GF-D8 (cell line): Measurements from ENCODE around the gene NR2F2.
A peak's percentile ranks its signal among the peaks of the same experiment; 100 is the strongest.

Source experiments
- DNase-seq: peaks from one replicate; lab custom pipeline; 2025; lab: John Stamatoyannopoulos, UW

The NR2F2 gene

DNA sequence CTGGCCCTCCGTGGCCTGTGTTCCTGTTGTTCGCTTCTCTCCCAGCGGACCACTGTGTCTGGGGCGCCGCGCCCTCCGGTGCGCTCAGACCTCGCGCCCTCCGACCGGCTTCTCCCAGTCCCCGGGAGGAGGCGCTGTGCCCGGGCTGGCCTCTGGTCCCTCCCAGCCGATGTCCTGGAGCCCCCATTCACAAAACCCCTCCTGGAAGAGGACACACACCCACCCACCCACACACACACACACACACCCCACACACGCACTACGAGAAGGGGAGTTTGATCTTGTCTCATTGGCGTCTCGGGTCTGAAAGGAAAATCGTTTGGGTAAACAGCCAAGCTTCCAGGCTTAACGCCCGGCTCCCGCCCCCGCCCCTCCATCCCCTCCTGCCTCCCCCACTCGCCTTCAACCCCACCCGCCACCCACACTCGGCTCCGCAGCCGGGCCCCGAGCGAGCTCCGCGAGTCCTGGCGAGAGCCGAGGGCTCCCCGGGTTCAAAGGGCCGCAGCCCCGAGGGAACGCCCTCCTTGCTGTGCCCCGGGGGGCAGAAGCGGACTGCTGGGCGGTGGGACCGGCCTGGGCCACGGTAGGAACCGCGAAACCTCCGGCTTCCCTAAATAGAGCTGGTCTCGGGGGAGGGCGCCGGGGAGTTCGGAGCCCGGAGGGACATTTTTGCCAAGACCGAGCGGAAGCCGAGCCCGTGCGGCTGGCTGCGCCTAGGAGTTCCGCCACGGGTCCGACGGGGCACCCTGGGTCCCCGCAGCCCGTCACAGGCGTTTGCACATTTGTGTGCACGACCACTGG lies 23.6 kb downstream of the NR2F2 start:
- no peak for DNase-seq

DNA sequence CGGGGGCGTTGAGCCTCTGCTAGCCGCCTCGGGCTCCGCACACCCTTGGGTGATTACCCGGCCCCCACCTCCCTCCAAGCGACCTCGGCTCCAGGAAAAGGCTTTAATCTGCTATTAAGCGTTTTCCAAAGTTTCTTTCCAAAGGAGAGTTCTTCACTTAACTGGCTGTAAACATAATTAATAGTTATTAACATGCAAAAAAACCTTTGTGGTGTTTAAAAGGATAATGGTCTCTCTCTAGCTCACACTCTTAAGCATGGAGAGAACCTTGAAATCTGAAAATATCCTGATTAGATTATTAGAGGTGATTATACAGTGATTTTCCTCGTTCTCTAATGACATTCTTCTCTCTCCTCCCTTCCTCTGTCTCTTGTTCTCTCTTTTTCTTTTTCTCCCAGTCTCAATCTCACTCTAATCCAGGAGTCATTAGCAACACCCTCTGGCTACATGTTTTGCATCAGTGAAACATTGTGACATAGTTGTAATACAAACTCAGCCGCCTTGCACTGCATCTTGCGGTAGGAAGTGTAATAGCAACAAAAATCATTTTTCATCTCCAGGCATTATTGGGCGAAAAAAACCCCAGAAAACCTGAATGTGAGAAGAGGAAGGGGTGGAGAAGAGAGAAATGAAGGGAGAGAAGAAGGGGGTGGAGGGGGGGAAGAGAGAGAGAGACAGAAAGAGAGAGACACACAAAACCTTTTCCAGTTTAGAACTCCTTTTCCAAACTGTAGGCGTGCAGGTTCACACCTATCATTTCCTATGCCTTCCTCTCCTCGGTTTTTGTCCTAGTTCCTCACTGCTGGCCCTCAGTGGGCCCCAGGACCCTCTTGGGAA lies 24.4 kb downstream of the NR2F2 start:
- no peak for DNase-seq

DNA sequence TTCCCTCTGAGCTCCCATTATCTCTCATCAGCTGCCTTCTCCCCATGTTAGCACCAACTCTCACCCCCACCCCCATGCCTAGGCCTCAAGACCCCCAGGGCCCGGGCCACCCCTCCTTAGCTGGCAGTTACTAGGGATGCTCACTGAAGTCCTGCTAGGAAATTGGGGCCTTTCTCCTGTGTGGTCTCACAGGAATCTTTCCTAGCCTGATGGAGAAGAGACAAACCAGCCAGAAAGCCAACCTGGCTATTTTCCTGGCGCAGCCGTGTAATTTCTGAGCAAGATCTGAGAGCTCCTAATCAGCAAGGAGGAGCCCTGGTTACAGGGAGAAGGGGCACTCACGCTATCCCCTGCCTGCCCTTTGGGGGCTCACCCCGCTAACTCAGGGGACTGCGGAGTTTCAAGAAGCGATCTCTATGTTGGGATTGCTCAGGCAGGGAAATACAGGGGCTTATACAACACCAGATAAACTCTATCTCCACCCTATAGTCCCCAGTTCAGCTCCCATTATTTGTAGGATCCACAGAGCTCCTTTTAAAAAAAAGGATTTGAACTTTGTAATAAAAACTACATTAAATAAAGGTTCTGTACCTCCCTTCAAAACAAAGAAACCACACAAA lies 25.2 kb downstream of the NR2F2 start:
- no peak for DNase-seq

DNA sequence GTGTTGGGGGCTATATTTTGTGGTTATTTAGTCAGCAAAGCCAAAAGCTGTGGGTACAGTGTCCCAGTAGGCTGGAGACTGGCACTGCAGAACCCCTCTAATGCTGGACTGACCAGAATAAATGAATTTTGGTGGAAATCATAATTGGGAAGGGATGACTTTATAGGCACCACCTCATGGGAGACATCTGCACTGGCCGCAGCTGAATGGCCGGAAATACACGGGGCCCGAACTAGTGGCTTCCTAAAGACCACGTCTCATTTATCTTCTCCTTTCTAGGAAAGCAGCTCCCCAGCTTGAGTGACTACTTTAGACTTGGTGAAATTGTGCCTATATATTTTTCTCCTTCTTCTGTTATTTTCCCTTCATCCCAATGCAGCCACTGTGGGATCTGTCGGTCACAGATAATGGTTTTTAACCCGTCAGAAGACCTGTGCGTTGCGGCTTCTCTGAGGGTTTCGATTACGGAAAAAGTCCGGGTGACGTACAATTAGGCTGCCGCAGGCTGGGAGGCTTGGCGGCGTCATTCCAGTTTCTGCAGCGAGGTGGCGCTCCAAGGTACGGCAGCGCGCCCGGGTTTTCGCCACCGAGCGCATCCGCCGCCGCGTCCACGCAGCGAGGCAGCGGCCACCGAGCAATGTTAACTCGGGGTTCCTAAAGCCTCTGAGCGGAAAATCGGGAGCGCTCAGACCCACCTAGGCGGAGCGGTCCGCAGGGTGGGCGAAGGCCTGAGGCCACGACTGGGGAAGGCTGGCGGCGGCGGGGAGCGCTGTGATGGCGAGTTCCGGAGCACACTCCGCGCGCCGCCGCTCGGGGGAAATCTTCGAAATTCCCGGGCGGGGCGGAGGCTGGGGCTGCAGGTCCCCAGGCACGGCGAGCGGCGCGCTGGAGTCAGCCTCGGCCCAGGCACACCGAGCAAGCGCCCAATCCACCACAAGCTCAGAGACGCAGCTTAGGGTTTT lies 26.3 kb downstream of the NR2F2 start:
- peak; percentile 14 for DNase-seq

DNA sequence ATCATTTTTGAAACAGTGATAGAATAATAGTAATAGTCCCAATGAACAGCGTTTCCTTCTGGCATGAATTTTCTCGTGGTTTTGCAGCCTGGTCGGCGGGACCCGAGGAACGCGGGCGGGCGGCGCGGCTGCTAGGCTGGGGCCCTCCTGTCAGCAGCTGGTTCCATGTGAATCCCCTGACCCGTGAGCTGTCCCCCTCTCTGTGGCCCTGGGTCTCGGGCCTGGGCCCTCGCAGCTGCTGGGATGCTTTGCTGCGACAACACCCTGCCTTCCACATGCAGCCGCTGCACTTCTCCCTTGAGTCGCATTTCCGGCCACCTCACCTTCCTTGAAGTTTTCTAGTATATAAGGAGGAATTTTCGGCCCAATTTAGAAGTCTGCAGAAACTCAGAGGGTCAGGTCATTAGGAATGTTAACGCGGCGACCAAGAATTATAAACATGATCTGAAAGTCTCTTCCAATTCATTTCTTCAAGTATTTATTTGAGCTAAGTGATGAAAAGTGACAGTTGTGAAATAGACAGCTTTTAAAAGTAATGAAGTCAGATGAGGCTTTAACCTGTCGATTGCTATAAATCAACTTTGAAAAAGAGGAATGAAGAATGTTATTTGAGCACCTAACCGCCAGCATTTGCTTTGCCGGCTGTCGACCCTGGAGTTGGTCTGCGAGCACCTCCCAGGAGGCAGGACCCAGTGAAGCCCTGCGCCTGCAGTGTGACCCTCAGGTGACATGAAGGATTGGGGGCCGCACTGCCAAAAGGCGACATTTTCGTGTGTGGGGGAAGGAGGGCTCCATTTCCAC lies 27.7 kb downstream of the NR2F2 start:
- DNase-seq, result no peak

DNA sequence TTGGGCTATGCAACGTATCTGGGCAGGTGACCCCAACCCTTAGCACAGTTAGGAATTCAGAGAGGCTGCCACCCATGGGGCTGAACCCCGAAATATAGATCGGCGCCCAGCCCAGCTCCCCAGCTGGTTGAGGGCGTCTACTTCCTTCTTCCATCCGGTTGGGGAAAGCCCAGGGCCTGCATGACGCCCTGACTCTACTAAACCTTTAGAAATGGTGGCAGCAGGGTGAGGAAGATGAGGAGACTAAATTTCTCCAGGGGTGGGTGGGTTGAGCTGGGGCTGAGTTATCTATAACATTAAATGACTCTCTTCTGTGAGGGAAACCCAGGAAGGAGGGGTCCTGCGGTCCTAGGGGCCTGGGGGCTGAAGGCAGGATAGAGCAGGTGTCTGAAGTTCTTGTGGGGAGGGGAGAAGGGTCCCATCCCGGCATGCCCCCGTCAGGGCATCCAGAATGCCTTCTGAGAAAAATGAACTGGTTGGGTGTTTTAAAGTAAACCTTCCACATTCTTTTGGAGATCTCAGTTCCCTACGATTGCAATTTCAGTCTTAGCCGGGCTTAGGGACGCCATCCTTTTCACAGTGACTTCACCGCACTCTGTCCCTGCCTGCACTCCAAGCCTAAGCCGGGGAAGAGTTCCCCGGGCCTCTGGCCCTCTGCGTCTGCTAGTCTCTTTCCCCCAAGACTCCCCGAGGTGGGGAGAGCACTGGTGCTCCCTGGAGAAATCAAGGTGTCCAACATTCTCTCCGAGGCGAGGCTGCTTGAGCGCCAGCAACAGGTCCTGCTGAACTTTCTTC lies 28.5 kb downstream of the NR2F2 start:
- DNase-seq, result no peak

DNA sequence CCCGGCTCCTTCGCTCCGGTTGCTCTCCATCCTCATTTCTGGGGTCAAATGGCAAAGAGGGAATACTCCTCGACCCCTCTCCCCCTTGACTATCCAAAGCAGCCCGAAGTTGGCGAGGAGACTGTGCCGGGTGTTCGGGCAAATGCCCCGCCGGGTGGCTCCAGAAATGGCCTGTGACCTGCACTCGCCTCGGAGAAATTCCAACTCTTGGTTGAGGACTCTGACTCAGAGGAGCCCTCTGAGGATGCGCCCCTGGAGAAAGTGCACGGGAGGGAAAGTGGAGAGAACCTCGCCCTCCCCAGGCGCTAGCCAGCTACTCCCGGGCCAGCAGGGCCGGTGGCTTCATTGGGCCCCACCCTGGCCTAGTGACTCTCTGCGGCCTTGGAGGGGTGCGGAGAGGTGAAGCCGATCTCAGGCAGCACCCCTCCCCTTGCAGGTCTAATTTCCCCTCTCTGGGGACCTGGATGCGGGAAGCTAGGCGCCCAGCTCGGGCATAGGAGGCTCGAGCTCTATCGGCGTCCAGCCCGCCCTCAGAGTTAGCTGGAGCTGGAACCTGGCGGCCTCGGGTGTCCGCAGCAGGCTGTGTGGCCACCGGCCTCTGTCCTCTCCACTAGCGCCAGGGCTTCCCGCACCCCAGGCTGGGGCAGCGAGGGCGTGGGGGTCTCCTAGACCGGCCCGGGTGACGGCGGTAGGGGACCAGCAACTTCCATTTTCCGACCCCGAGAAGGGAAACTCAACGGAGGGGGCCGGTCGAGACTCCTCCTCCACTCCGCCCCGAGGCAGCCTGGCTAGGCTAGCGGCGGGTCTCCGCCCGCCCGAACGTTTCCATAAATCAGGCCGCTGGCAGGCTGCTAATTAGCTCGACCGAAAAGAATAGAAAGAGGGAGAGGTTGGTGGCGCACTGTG lies 29.4 kb downstream of the NR2F2 start:
- DNase-seq, result no peak

DNA sequence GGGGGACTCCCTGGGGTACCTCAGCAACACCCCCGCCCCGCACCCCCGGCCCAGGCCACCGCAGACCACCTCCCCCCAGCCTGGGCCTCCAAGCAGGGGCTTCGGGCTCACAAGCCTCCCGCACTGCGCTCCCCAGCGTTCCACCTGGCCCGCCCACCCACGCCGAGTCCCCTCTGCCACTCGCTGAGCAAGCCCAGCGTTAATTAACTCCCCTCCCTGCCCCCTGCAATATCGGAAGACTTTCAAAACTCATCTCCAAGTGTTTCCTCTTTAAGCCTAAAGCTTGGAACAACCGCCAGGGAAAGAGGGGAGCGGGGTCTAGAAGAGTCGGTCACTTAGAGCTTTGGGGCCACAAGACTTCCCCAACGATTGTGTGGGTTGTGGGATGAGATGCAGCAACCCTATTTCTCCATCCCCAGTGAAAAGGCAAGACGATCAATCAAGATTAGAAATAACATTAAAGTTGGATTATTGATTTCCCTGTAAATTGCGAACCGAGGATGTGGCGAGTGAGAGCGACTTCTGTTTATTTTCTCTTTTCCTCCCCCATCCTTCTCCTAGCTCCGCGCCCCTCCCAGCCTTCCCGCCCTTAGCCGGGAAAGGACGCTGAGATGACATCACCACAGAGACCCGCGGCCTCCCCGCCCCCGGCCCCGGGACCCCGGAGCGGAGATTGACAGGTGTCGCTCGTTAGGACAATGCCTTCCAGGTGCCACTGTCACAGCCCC lies 30.2 kb downstream of the NR2F2 start:
- DNase-seq, result no peak

DNA sequence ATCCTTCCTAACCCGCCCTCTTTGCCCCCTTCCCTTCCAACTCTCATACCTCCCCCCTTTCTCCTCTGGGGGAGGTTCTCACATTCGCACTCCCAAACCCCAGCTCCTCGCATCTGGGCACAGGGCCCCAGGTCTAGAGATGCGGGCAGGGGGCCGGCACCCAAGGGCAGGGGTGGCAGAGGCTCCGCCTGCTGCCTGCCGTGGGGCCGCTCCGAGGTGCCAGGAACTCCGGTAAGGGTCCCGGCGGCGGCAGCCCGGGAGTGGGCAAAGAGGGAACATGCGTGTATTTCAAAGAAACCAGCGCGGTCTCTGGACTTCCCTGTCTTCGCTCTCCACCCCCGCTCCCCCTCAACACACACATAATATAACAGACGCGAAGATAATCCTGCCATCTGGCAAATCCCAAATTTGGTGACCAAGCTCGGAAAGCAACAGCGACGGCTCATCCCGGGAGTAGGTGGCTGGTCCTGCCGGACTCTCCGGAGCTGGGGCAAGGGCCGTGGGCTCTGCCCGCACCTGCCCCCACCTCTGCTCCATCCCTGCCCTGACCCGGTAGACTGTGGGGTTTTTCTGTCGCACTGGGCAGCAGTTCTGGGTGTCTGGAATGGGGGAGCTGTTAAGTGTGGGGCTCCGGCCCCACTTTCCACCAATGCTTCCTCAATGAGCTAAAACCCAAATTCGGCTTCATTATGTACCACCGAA lies 31.0 kb downstream of the NR2F2 start:
- DNase-seq, result no peak

DNA sequence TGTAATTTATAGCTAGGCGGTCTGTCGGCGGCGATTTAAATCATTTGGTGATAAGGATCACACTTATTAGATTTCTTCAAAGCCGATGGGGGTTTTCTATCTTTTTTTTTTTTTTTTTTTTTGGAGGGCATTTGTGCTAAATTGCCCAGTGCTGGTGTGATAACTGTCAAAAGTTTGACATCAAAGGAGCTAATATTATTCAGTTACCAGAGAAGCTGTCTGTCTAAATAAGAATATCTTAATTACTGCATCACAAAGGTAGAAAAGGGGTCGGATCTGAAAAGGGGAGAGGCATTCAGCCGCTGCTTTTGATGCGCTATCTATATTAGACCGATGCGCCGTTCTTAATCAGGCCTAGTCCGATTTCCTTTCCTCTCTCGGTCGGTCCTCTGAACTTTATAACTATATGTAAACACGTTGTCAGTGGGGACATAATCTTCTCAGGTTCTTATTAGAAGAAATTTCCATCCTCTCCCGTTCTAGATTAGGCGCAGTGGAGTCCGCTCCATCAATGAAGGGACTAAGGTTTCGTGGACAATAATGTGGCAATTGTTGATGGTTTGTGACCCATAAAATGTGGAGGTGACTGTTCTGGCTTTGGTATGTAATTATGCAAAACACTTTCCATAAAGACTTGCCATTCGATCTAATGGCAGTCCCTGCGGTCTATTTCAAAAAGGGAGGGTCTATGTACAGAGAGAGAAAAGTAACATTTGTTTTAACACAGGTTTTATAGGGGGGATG lies 31.7 kb downstream of the NR2F2 start:
- no peak for DNase-seq

DNA sequence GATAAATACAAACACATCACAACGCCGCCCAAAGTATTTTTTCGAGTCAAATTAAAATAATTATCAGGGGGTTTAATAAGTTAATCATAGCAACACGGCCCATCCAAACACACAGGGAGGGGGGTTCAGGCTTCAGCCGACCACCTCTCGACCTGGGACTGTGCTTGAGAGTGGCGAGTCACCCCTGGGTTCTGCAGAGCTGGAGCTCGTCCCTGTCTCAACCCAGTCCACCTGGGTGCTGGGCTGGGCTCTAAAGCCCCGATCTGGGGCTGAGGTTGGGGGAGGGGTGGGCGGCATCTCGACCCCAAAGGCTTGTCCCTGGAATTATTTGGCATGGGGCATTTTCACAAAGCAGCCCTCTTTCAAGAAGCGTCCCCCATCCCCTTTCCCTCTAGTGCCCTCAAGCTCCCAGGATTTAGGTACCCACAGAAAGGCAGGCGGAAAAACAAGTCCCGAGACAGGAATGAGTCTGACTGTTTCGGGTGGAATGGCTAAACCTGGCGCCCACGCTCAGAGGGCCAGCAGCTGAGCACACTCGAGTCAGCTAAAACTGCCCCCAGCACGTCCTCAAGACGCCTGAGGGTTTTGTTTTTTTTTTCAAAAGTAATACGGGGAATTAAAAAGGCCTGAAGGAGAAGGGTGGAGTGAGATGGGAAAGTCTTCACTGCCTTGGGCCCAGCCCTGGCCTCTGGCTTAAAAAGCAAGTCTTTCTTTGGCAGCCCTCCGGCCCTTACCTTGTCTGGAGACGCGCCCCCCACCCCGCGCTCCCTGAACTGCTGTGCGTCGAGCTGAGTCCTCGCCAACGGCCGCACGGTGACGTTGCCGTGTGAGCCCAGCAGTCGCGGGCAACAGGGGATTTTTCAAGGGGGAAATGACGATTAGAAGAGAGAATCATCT lies 32.5 kb downstream of the NR2F2 start:
- DNase-seq, result no peak

DNA sequence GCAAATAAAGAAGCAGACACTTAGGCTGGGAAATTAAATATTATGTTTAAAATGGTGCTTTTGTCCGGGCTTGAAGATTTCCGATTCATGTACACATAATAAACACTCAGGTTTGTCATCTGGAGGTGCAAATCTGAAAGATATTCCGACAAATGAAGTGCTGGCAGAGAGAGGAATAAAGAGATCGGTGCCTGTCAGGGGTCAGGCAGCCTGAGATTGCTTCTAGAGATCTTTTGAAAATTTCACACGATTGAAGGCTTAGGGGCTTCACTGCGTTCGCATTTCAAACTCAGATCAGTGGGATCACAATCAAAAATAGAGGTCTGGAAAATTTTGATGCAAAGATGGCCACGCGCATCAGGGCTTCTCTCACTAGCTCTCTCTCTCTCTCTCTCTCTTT lies 33.2 kb downstream of the NR2F2 start:
- no peak for DNase-seq

DNA sequence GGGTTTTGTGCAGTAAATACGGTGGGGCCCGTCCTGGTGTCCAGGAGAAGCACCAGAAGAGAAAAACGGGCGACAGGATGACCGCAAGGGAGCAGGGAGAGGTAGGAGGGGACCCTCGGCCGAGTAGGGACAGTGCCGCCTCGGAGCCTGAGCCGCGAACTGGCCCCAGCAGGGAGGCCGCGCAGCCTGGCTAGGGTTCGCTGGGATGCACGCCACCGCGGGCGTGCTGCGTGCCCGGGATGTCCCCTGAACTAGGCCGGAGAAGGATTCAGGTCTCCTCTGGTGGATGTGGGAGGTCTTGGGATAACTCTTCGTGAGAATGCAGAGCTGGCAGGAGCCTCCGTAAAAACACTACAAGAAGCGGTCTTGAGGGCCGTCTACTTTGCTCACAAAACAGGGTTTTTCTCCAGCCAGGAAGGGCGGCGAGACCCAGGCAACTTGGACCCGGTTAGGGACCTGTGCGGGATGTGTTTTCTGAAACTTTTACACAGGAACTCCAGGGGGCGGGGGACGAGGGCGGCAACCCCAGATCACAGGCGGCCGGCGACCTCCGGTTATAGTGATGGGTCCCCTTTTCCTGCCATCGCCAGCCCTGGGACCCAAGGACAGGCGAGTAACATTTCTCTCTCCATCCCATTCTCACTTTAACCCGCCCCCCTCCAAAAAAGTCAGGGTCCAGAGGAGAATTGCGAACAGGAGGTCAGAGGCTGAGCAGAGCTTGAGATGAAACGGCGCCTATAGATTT lies 35.5 kb downstream of the NR2F2 start:
- DNase-seq, result no peak

DNA sequence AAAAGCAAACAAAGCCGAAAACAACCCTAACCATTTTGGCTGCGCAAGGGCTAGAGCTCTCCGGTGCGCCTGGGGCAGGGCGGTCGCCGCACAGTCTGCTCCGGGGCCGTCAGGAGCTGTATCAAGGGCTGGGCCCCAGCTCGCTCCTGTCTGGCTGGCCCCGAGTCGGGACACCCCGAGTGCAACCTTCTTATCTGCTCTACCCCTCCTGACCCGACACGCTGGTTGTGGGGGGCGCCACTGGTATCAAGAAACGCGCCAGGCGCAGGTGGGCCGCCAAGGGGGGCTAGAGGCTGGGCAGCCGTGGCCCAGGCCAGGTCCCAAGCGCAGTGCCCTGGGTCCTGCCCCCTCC lies 36.0 kb downstream of the NR2F2 start:
- DNase-seq, result no peak
